HepG2 (cell line): ENCODE measurements around the gene SNX18. TPM values are rescaled to one million over a fixed set of nuclear protein-coding genes. Genes with fewer than 3 reads are reported as not detected.

ENCODE experiments used
- ATAC-seq: fragments of 200-7000 bp; cut with Tn5 transposase; 3 replicates; pipeline ENCODE4 v1.9.1; 2020; ENCODE audit warnings: mild to moderate bottlenecking, moderate library complexity
- BruUV-seq: library from RNA; stranded (reverse); fragments of 400-500 nt; replicated peaks from 2 replicates; lab custom pipeline; 2021; lab: Mats Ljungman, UMichigan
- CTCF ChIA-PET: fragments of 300-600 bp; formaldehyde crosslinking; extraction: SDS; loops from one replicate; lab custom pipeline; 2021; ENCODE audit warnings: low total read pairs, inconsistent platforms, low intra/inter-chr PET ratio; lab: Yijun Ruan, JAX
- POLR2A ChIA-PET: fragments of 350-600 bp; sonication (Branson Sonifier 250); formaldehyde crosslinking; loops from one replicate; lab custom pipeline; 2020; ENCODE audit warnings: antibody characterized with exemption, inconsistent platforms; lab: Yijun Ruan, JAX
- DNase-seq: peaks from one replicate; pipeline ENCODE4 v3.0.0-alpha.2; 2015; ENCODE audit warnings: low spot score
- FAIRE-seq: peaks from 3 replicates; lab custom pipeline; 2011; peaks lifted over from hg19 to GRCh38; lab: Jason Lieb, UNC
- H2AFZ ChIP-seq: one replicate; pipeline ENCODE4 v1.6.1; 2011; ENCODE audit warnings: low read length, inconsistent platforms
- H3K27ac ChIP-seq: fragments of 300-600 bp; 3 replicates; pipeline ENCODE4 v1.8.0; 2011; ENCODE audit warnings: mixed run types, mild to moderate bottlenecking, mixed read lengths, low read length, inconsistent platforms; ENCODE audit not compliant: insufficient read depth; ENCODE audit errors: extremely low read length
- H3K27me3 ChIP-seq, 2 experiments: fragments of 200-600 bp in 1 of 2; 2 replicates in 1 of 2; 3 replicates in 1 of 2; pipeline versions ENCODE4 v1.6.0 to v1.8.0; 2011; ENCODE audit warnings: low read length in 2 of 2, mild to moderate bottlenecking in 2 of 2, moderate library complexity in 2 of 2, inconsistent platforms in 1 of 2; ENCODE audit not compliant: insufficient read depth in 2 of 2, control insufficient read depth in 1 of 2
- H3K36me3 ChIP-seq, 2 experiments: fragments of 200-600 bp in 1 of 2; replicated peaks in 1 of 2; 2 replicates in 1 of 2; 3 replicates in 1 of 2; pipeline versions ENCODE4 v1.5.1 to v1.8.0; 2011; ENCODE audit warnings: low read length in 2 of 2, inconsistent platforms in 1 of 2; ENCODE audit not compliant: insufficient read depth in 2 of 2, control insufficient read depth in 1 of 2
- H3K4me1 ChIP-seq: 2 replicates; pipeline ENCODE4 v1.5.1; 2012; ENCODE audit warnings: low read length, inconsistent platforms; ENCODE audit not compliant: insufficient read depth
- H3K4me2 ChIP-seq: 2 replicates; pipeline ENCODE4 v1.6.0; 2011; ENCODE audit warnings: low read depth, low read length, inconsistent platforms
- H3K4me3 ChIP-seq, 3 experiments: fragments of 200-600 bp in 1 of 3; sonication (generic), shearing (Covaris generic) in 1 of 3; replicated peaks in 1 of 3; 2 replicates each; pipeline ENCODE4 v1.5.1; 2011 to 2016; ENCODE audit warnings: low read length in 3 of 3, inconsistent platforms in 2 of 3, low read depth in 2 of 3, mild to moderate bottlenecking in 2 of 3, control low read depth in 1 of 3, mixed read lengths in 1 of 3; ENCODE audit not compliant: insufficient read depth in 1 of 3
- H3K79me2 ChIP-seq: one replicate; pipeline ENCODE4 v1.6.1; 2011; ENCODE audit warnings: low read length, inconsistent platforms; ENCODE audit not compliant: insufficient read depth
- H3K9ac ChIP-seq: 2 replicates; pipeline ENCODE4 v1.6.0; 2011; ENCODE audit warnings: mild to moderate bottlenecking, low read depth, low read length, inconsistent platforms; ENCODE audit not compliant: insufficient read depth
- H3K9me3 ChIP-seq: 2 replicates; pipeline ENCODE4 v1.5.1; 2012; ENCODE audit warnings: mild to moderate bottlenecking, low read length
- H4K20me1 ChIP-seq: 2 replicates; pipeline ENCODE4 v1.6.0; 2011; ENCODE audit warnings: inconsistent platforms, mild to moderate bottlenecking, low read length, moderate library complexity; ENCODE audit not compliant: insufficient read depth
- DMAP1 ChIP-seq: IDR thresholded peaks from 2 replicates; pipeline ENCODE4 v1.6.1; 2016
- JUND ChIP-seq: sonication (generic); formaldehyde crosslinking; IDR thresholded peaks from 2 replicates; pipeline ENCODE4 v1.8.0; 2022; ENCODE audit warnings: mild to moderate bottlenecking, missing genetic modification reagents
- MTF2 ChIP-seq: sonication (generic); formaldehyde crosslinking; IDR thresholded peaks from 2 replicates; pipeline ENCODE4 v1.5.0; 2020; ENCODE audit warnings: missing genetic modification reagents, borderline replicate concordance
- MXD4 ChIP-seq: IDR thresholded peaks from 2 replicates; pipeline ENCODE4 v1.6.1; 2016; ENCODE audit warnings: mild to moderate bottlenecking, missing biosample characterization, missing genetic modification reagents
- NFKBIZ ChIP-seq: IDR thresholded peaks from 2 replicates; pipeline ENCODE4 v1.6.1; 2018; ENCODE audit warnings: missing genetic modification reagents, missing compliant biosample characterization
- NRL ChIP-seq: sonication (generic); formaldehyde crosslinking; IDR thresholded peaks from 2 replicates; pipeline ENCODE4 v1.5.0; 2020; ENCODE audit warnings: missing genetic modification reagents, mild to moderate bottlenecking, moderate library complexity, borderline replicate concordance
- PCBP2 ChIP-seq: fragments of 200-400 bp; formaldehyde crosslinking; optimal IDR thresholded peaks from 2 replicates; pipeline ENCODE3; 2018; ENCODE audit warnings: low read length, low read depth; ENCODE audit not compliant: poor library complexity, severe bottlenecking
- REPIN1 ChIP-seq: sonication (generic); formaldehyde crosslinking; IDR thresholded peaks from 2 replicates; pipeline ENCODE4 v1.8.0; 2022; ENCODE audit warnings: missing genetic modification reagents, low read depth, mild to moderate bottlenecking, borderline replicate concordance
- SALL2 ChIP-seq: sonication (generic); formaldehyde crosslinking; IDR thresholded peaks from 2 replicates; pipeline ENCODE4 v1.8.1; 2023; ENCODE audit warnings: mild to moderate bottlenecking, missing genetic modification reagents, inconsistent platforms
- TOPORS ChIP-seq: sonication (generic); formaldehyde crosslinking; IDR thresholded peaks from 2 replicates; pipeline ENCODE4 v1.8.0; 2023; ENCODE audit warnings: mild to moderate bottlenecking, missing genetic modification reagents
- TP53 ChIP-seq: sonication (generic); formaldehyde crosslinking; conservative IDR thresholded peaks from 2 replicates; pipeline ENCODE4 v1.4.0; 2020; ENCODE audit warnings: missing genetic modification reagents
- XRCC5 ChIP-seq: fragments of 200-400 bp; formaldehyde crosslinking; optimal IDR thresholded peaks from 2 replicates; pipeline ENCODE3; 2017; ENCODE audit warnings: mild to moderate bottlenecking, low read length
- ZNF207 ChIP-seq: fragments of 450-650 bp; IDR thresholded peaks from 2 replicates; pipeline ENCODE4 v1.6.1; 2016; ENCODE audit warnings: antibody characterized with exemption, borderline replicate concordance
- ZNF562 ChIP-seq: sonication (generic); formaldehyde crosslinking; IDR thresholded peaks from 2 replicates; pipeline ENCODE4 v1.8.0; 2022; ENCODE audit warnings: missing genetic modification reagents, borderline replicate concordance
- WGBS: methylation state at CpG from one replicate; pipeline ENCODE4 v1.1.6; 2017; ENCODE audit warnings: low lambda C conversion rate; 5-methylcytosine and 5-hydroxymethylcytosine counted together
- in situ Hi-C: cut with HindIII; loops from 2 replicates; pipeline ENCODE4 v1.10.0; 2017; ENCODE audit warnings: low pct_unique_long_range_greater_than_20kb; ENCODE audit not compliant: extremely low pct_ligation_motif_present
- intact Hi-C: fragments of 100-400 bp; cut with micrococcal nuclease; formaldehyde crosslinking; loops from one replicate; pipeline ENCODE4 v1.10.0; 2022; ENCODE audit not compliant: unreplicated experiment
- polyA plus RNA-seq, 8 experiments: library from polyadenylated mRNA; depleted of rRNA in 3 of 8; stranded (reverse) in 7 of 8; unstranded in 1 of 8; fragments of >200 nt; fragmentation: Illumina TruSeq in 4 of 8; extraction: Trizol in 4 of 8; gene quantifications; 2 replicates each; pipeline versions ENCODE4 v1.2.1 to v1.2.3, GENCODE V29; 2011 to 2016; ENCODE audit warnings: low read depth in 4 of 8, missing spikeins in 1 of 8, mixed read lengths in 1 of 8; ENCODE audit not compliant: insufficient read depth in 1 of 8
- total RNA-seq, 5 experiments: library from RNA; depleted of rRNA; stranded (reverse); fragments of >200 nt; fragmentation: Illumina TruSeq; extraction: Trizol; gene quantifications; 2 replicates each; pipeline ENCODE4 v1.2.3, GENCODE V29; 2016; ENCODE audit warnings: low read depth in 1 of 5
- TF ChIP-seq, protein P1 (sequence below): sonication (generic); formaldehyde crosslinking; IDR thresholded peaks from 2 replicates; pipeline ENCODE4 v1.9.0; 2022; ENCODE audit warnings: low read depth, missing genetic modification reagents
- TF ChIP-seq, protein P2 (sequence below): sonication (generic); formaldehyde crosslinking; IDR thresholded peaks from 2 replicates; pipeline ENCODE4 v1.4.0; 2020; ENCODE audit warnings: mild to moderate bottlenecking, missing genetic modification reagents

Gene SNX18
- total and polyA plus RNA-seq, 2 of the 13 experiments (the other 11 are each of a cell fraction or from before 2014, with no cell fraction given), result 2.3 to 6.2 TPM

DNA sequence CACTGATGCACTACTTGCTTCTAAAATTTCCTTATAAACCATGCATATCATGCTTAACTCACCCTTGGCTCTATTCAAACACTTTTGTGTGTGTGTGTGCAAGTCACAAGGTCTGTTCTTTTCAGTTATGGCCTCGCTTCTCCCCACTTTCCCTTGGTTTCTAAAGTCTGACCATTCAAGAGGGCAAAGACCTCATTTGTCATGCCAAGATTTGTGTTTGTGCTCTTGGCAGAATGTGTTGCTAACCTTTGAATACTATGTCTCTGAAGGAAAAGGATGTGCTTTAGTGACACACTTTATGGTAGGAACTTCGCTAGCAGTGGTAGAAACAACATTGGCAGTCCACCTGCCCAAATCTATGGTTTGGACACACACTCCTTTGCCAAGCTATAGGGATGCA is 50.4 kb downstream of the SNX18 start:
- Histone ChIP-seq H3K79me2 (no peaks in the 10 kb centered on the region), H4K20me1 (no peaks in the 10 kb centered on the region), H3K4me2 (no peak overlapping the region), H3K27me3 (no peaks in the 10 kb centered on the region), H3K9me3 (no peaks in the 10 kb centered on the region), H3K27ac (no peak overlapping the region), H3K9ac (no peak overlapping the region), H2AFZ (no peak overlapping the region), H3K4me3 (no peak overlapping the region), H3K4me1 (no peaks in the 10 kb centered on the region), H3K36me3 (no peaks in the 10 kb centered on the region)
- in situ Hi-C loops, result no loop called here
- WGBS, result 10% methylated on average over 2 of the region's 2 CpGs
- FAIRE-seq (no peak), ATAC-seq (no peak), DNase-seq (no peak)
- POLR2A ChIA-PET, result no interaction called here
- TF ChIP-seq REPIN1 (CRISPR knock-in tag), result no peak
- TF ChIP-seq ZNF562 (CRISPR knock-in tag), result no peak
- no peak for TF ChIP-seq DMAP1 (CRISPR knock-in tag)
- TF ChIP-seq, protein P1, sequence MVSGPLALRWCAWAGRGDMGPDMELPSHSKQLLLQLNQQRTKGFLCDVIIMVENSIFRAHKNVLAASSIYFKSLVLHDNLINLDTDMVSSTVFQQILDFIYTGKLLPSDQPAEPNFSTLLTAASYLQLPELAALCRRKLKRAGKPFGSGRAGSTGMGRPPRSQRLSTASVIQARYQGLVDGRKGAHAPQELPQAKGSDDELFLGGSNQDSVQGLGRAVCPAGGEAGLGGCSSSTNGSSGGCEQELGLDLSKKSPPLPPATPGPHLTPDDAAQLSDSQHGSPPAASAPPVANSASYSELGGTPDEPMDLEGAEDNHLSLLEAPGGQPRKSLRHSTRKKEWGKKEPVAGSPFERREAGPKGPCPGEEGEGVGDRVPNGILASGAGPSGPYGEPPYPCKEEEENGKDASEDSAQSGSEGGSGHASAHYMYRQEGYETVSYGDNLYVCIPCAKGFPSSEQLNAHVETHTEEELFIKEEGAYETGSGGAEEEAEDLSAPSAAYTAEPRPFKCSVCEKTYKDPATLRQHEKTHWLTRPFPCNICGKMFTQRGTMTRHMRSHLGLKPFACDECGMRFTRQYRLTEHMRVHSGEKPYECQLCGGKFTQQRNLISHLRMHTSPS (CRISPR knock-in tag), result no peak
- CTCF ChIA-PET, result no interaction called here
- intact Hi-C loops, result no loop called here
- BruUV-seq, result no TSS peak

DNA sequence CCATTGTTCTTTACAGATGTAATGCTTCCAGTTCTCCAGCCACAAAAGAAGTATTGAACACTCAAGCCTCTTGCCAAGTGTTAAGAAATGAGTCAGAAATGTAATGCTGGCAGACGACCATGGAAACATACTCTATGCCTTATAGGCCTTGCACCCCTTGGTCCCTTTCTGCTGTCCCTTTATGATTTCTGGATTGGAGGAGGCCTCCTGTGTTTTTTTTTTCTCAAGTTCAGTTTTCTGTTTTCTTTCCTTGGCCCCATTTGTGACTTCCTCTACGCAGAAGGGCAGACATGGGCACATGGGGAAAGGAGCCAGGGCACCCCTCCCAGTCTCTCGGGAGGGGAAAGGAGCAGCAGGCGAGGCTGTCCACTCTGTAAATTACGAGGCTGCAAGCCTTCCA is 53.4 kb downstream of the SNX18 start:
- no peaks in the 10 kb centered on the region for H3K79me2 ChIP-seq
- no peak for DNase-seq
- H3K9me3 ChIP-seq, result no peaks in the 10 kb centered on the region
- no peak overlapping the region for H3K4me2 ChIP-seq
- ChIA-PET CTCF (no interaction called here), POLR2A (no interaction called here)
- no peaks in the 10 kb centered on the region for H3K36me3 ChIP-seq
- no peaks in the 10 kb centered on the region for H3K27me3 ChIP-seq
- no peaks in the 10 kb centered on the region for H3K4me1 ChIP-seq
- no TSS peak for BruUV-seq
- intact Hi-C loops (no loop called here), in situ Hi-C loops (no loop called here)
- no peak overlapping the region for H3K27ac ChIP-seq
- WGBS, result 21% methylated on average over 5 of the region's 5 CpGs
- no peak overlapping the region for H3K4me3 ChIP-seq
- no peaks in the 10 kb centered on the region for H4K20me1 ChIP-seq
- H2AFZ ChIP-seq, result no peak overlapping the region
- FAIRE-seq, result no peak
- no peak overlapping the region for H3K9ac ChIP-seq
- ATAC-seq, result no peak
- TF ChIP-seq, protein P2, sequence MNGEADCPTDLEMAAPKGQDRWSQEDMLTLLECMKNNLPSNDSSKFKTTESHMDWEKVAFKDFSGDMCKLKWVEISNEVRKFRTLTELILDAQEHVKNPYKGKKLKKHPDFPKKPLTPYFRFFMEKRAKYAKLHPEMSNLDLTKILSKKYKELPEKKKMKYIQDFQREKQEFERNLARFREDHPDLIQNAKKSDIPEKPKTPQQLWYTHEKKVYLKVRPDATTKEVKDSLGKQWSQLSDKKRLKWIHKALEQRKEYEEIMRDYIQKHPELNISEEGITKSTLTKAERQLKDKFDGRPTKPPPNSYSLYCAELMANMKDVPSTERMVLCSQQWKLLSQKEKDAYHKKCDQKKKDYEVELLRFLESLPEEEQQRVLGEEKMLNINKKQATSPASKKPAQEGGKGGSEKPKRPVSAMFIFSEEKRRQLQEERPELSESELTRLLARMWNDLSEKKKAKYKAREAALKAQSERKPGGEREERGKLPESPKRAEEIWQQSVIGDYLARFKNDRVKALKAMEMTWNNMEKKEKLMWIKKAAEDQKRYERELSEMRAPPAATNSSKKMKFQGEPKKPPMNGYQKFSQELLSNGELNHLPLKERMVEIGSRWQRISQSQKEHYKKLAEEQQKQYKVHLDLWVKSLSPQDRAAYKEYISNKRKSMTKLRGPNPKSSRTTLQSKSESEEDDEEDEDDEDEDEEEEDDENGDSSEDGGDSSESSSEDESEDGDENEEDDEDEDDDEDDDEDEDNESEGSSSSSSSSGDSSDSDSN, result no peak
- TF ChIP-seq MXD4 (CRISPR knock-in tag), result no peak
- TF ChIP-seq NFKBIZ, result no peak
- TF ChIP-seq NRL (CRISPR knock-in tag), result no peak
- TF ChIP-seq PCBP2, result no peak
- no peak for TF ChIP-seq TP53 (CRISPR knock-in tag)
- no peak for TF ChIP-seq SALL2 (CRISPR knock-in tag)
- TF ChIP-seq MTF2 (CRISPR knock-in tag), result no peak
- no peak for TF ChIP-seq TOPORS (CRISPR knock-in tag)
- no peak for TF ChIP-seq JUND (CRISPR knock-in tag)
- TF ChIP-seq XRCC5, result no peak
- TF ChIP-seq ZNF207, result no peak
